Measurements from ENCODE around the gene DDX18.

The DDX18 gene

GRCh38 chr2:117858336-117858735 is 43.8 kb downstream of the DDX18 start:
- TF ChIP-seq NFIC (IDR thresholded peaks at IDR 0.05) (no peak), MAX (IDR thresholded peaks at IDR 0.05) (no peak), YY1 (IDR thresholded peaks at IDR 0.05; ENCODE audit: low read depth) (no peak), CREB1 (IDR thresholded peaks at IDR 0.05; ENCODE audit: low read depth) (no peak), TEAD4 (IDR thresholded peaks at IDR 0.05) (no peak), TCF12 (IDR thresholded peaks at IDR 0.05; ENCODE audit: low read depth) (no peak), RAD21 (IDR thresholded peaks at IDR 0.05; ENCODE audit: low read depth) (no peak), REST (IDR thresholded peaks at IDR 0.05; ENCODE audit: low read depth) (no peak), CEBPB (IDR thresholded peaks at IDR 0.05) (no peak), FOXM1 (IDR thresholded peaks at IDR 0.05; ENCODE audit: borderline replicate concordance, low read depth) (no peak), ZBTB7A (IDR thresholded peaks at IDR 0.05; ENCODE audit: low read depth) (no peak), TAF1 (IDR thresholded peaks at IDR 0.05; ENCODE audit: low read depth) (no peak), USF1 (IDR thresholded peaks at IDR 0.05) (no peak), EP300 (IDR thresholded peaks at IDR 0.05; ENCODE audit: borderline replicate concordance) (no peak), EGR1 (IDR thresholded peaks at IDR 0.05) (no peak)

- TF ChIP-seq FOXM1 (IDR thresholded peaks at IDR 0.05; ENCODE audit: borderline replicate concordance, low read depth) (no peak), MAX (IDR thresholded peaks at IDR 0.05) (no peak), CEBPB (IDR thresholded peaks at IDR 0.05) (no peak), YY1 (IDR thresholded peaks at IDR 0.05; ENCODE audit: low read depth) (no peak), EGR1 (IDR thresholded peaks at IDR 0.05) (no peak), TCF12 (IDR thresholded peaks at IDR 0.05; ENCODE audit: low read depth) (no peak), REST (IDR thresholded peaks at IDR 0.05; ENCODE audit: low read depth) (no peak), ZBTB7A (IDR thresholded peaks at IDR 0.05; ENCODE audit: low read depth) (no peak), TAF1 (IDR thresholded peaks at IDR 0.05; ENCODE audit: low read depth) (no peak), EP300 (IDR thresholded peaks at IDR 0.05; ENCODE audit: borderline replicate concordance) (no peak), NFIC (IDR thresholded peaks at IDR 0.05) (no peak), TEAD4 (IDR thresholded peaks at IDR 0.05) (no peak), RAD21 (IDR thresholded peaks at IDR 0.05; ENCODE audit: low read depth) (no peak), USF1 (IDR thresholded peaks at IDR 0.05) (no peak), CREB1 (IDR thresholded peaks at IDR 0.05; ENCODE audit: low read depth) (no peak)
Measured at GRCh38 chr2:117858892-117859531, 44.5 kb downstream of the DDX18 start.

GRCh38 chr2:117859532-117859911 is 45.0 kb downstream of the DDX18 start:
- TF ChIP-seq TCF12 (IDR thresholded peaks at IDR 0.05; ENCODE audit: low read depth): no peak
- TF ChIP-seq CEBPB (IDR thresholded peaks at IDR 0.05): no peak
- no peak for TF ChIP-seq TEAD4 (IDR thresholded peaks at IDR 0.05)
- no peak for TF ChIP-seq TAF1 (IDR thresholded peaks at IDR 0.05; ENCODE audit: low read depth)
- no peak for TF ChIP-seq FOXM1 (IDR thresholded peaks at IDR 0.05; ENCODE audit: borderline replicate concordance, low read depth)
- no peak for TF ChIP-seq NFIC (IDR thresholded peaks at IDR 0.05)
- TF ChIP-seq CREB1 (IDR thresholded peaks at IDR 0.05; ENCODE audit: low read depth): no peak
- TF ChIP-seq USF1 (IDR thresholded peaks at IDR 0.05): no peak
- no peak for TF ChIP-seq REST (IDR thresholded peaks at IDR 0.05; ENCODE audit: low read depth)
- no peak for TF ChIP-seq ZBTB7A (IDR thresholded peaks at IDR 0.05; ENCODE audit: low read depth)
- TF ChIP-seq EGR1 (IDR thresholded peaks at IDR 0.05): no peak
- TF ChIP-seq MAX (IDR thresholded peaks at IDR 0.05): no peak
- TF ChIP-seq YY1 (IDR thresholded peaks at IDR 0.05; ENCODE audit: low read depth): no peak
- TF ChIP-seq EP300 (IDR thresholded peaks at IDR 0.05; ENCODE audit: borderline replicate concordance): no peak
- TF ChIP-seq RAD21 (IDR thresholded peaks at IDR 0.05; ENCODE audit: low read depth): no peak

Data from Ishikawa (cell line).